Stomach (tissue), 9 donors: ENCODE measurements around the gene ROBO2. TPM values are rescaled to one million over a fixed set of nuclear protein-coding genes. Genes with fewer than 3 reads are reported as not detected.

Source experiments
- DNase-seq, 2 donors: peaks; one replicate each; pipeline versions ENCODE4 v3.0.0 to v3.0.0-alpha.2; 2013 to 2019
- H3K27ac ChIP-seq, 5 donors: fragments of 200-600 bp in 4 of 5; sonication (generic) in 4 of 5; one replicate each; pipeline ENCODE4 v1.5.1; 2013 to 2019; ENCODE audit warnings: mild to moderate bottlenecking in 1 of 5, moderate library complexity in 1 of 5
- H3K27me3 ChIP-seq, 3 donors: fragments of 200-600 bp; sonication (generic); one replicate each; pipeline ENCODE4 v1.5.1; 2017 to 2019; ENCODE audit warnings: mixed run types in 1 of 3
- H3K36me3 ChIP-seq, 4 donors: fragments of 200-600 bp; sonication (generic); 1 replicate in 3 of 4; 2 replicates in 1 of 4; pipeline ENCODE4 v1.5.1; 2016 to 2019
- H3K4me1 ChIP-seq, 4 donors: fragments of 200-600 bp; sonication (generic); one replicate each; pipeline ENCODE4 v1.5.1; 2016 to 2019
- H3K4me3 ChIP-seq, 4 donors: fragments of 200-600 bp; sonication (generic) in 3 of 4; one replicate each; pipeline ENCODE4 v1.5.1; 2016 to 2019; ENCODE audit warnings: mild to moderate bottlenecking in 1 of 4
- H3K9me3 ChIP-seq, 4 donors: fragments of 200-600 bp; sonication (generic); one replicate each; pipeline ENCODE4 v1.5.1; 2016 to 2019
- CTCF ChIP-seq, 7 experiments: fragments of 450-650 bp in 4 of 7; fragments of 200-600 bp in 3 of 7; sonication (generic) in 3 of 7; IDR thresholded peaks; one replicate each; pipeline ENCODE4 v1.5.1; 2016 to 2019; ENCODE audit warnings: antibody characterized with exemption in 7 of 7, control low read depth in 2 of 7, mild to moderate bottlenecking in 1 of 7
- EP300 ChIP-seq: sonication (generic); formaldehyde crosslinking; IDR thresholded peaks from one replicate; pipeline ENCODE4 v1.6.1; 2017; ENCODE audit warnings: antibody characterized with exemption
- POLR2A ChIP-seq, 4 donors: fragments of 450-650 bp; IDR thresholded peaks; one replicate each; pipeline ENCODE4 v1.6.1; 2016; ENCODE audit warnings: antibody characterized with exemption in 4 of 4, control low read depth in 2 of 4, mild to moderate bottlenecking in 1 of 4, moderate library complexity in 1 of 4
- POLR2AphosphoS5 ChIP-seq, 3 donors: sonication (generic); formaldehyde crosslinking; IDR thresholded peaks; one replicate each; pipeline ENCODE4 v1.6.1; 2016; ENCODE audit warnings: antibody characterized with exemption in 3 of 3
- WGBS, 5 donors: extraction: QIAGEN DNeasy Blood & Tissue Kit in 3 of 5; methylation state at CpG; one replicate each; pipeline versions ENCODE4 v1.1.5 to v1.1.7; 2013 to 2018; 5-methylcytosine and 5-hydroxymethylcytosine counted together
- intact Hi-C: fragments of 100-400 bp; cut with DNase I; formaldehyde crosslinking; loops from one replicate; pipeline ENCODE4 v1.15.1; 2023; ENCODE audit warnings: low total_unique reads
- polyA plus RNA-seq, 3 donors: library from polyadenylated mRNA; stranded (reverse); fragments of 200-250 nt; gene quantifications; one replicate each; pipeline ENCODE4 v1.2.3, GENCODE V29; 2013
- total RNA-seq, 5 donors: library from RNA; depleted of rRNA; stranded (reverse); fragments of >200 nt; gene quantifications; one replicate each; pipeline versions ENCODE4 v1.1.0 to v1.2.3, GENCODE V29; 2014 to 2016
- donor health status: healthy with polysubstance abuse.
- donor health status: Bipolar disorder and iron deficiency.
- donor health status: healthy.

Gene ROBO2
- total and polyA plus RNA-seq, 8 donors = 0.25 to 11.4 (median 0.45) TPM; not detected in 2

GRCh38 chr3:77648214-77648613 is 608.3 kb downstream of the ROBO2 start:
- H3K4me1 ChIP-seq = no peaks in the 10 kb centered on the region
- H3K36me3 ChIP-seq = no peaks in the 10 kb centered on the region
- H3K4me3 ChIP-seq = no peak overlapping the region
- DNase-seq = no peak
- TF ChIP-seq POLR2AphosphoS5 (IDR thresholded peaks at IDR 0.05) = no peak
- no peak for TF ChIP-seq CTCF (IDR thresholded peaks at IDR 0.05)
- TF ChIP-seq EP300 = no peak
- TF ChIP-seq POLR2A (IDR thresholded peaks at IDR 0.05) = no peak
- H3K27me3 ChIP-seq = no peaks in the 10 kb centered on the region
- H3K27ac ChIP-seq = no peak overlapping the region
- WGBS, 5 donors = 22 to 27% (median 23%) methylated on average over 2 of the region's 2 CpGs
- intact Hi-C loops = no loop called here
- H3K9me3 ChIP-seq = no peaks in the 10 kb centered on the region

DNA sequence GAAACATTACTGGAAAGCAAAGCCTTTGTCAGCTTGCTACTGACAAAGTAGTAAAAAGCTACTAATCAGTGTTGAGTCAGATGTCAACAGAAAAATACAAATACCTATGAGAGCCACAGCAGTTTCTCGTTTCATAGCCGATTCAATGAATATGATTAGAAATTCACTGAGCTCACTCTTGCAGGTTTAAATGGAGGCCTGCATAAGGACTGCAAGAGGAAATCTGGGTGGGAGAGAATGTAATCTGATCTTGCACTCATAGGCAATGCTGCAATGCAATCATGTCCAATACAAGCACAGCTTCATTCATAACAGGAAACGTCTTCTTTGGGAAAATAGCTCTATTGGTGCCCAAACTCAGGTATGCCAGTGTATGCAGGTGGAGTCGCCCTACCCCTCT is 608.8 kb downstream of the ROBO2 start:
- 40 to 54% (median 50%) methylated on average over 4 of the region's 4 CpGs for WGBS, 5 donors
- H3K4me1 ChIP-seq = no peaks in the 10 kb centered on the region
- no peaks in the 10 kb centered on the region for H3K36me3 ChIP-seq
- no peak overlapping the region for H3K4me3 ChIP-seq
- intact Hi-C loops = no loop called here
- DNase-seq = no peak
- no peaks in the 10 kb centered on the region for H3K9me3 ChIP-seq
- no peaks in the 10 kb centered on the region for H3K27me3 ChIP-seq
- TF ChIP-seq EP300 (no peak), CTCF (IDR thresholded peaks at IDR 0.05) (no peak), POLR2A (IDR thresholded peaks at IDR 0.05) (no peak), POLR2AphosphoS5 (IDR thresholded peaks at IDR 0.05) (no peak)
- no peak overlapping the region for H3K27ac ChIP-seq

- no peak for TF ChIP-seq EP300
- TF ChIP-seq POLR2A (IDR thresholded peaks at IDR 0.05) = no peak
- no peak for TF ChIP-seq CTCF (IDR thresholded peaks at IDR 0.05)
- no peak for TF ChIP-seq POLR2AphosphoS5 (IDR thresholded peaks at IDR 0.05)
- Histone ChIP-seq H3K27me3 (no peaks in the 10 kb centered on the region), H3K27ac (no peak overlapping the region), H3K4me3 (no peak overlapping the region), H3K9me3 (no peaks in the 10 kb centered on the region), H3K36me3 (no peaks in the 10 kb centered on the region), H3K4me1 (no peaks in the 10 kb centered on the region)
- DNase-seq = no peak
- intact Hi-C loops = no loop called here
These were observed 612.7 kb downstream of the ROBO2 start for GRCh38 chr3:77652624-77653023.

GRCh38 chr3:77655396-77655795 is 615.5 kb downstream of the ROBO2 start:
- no peak for TF ChIP-seq POLR2AphosphoS5 (IDR thresholded peaks at IDR 0.05)
- no peak for TF ChIP-seq EP300
- no peak for TF ChIP-seq CTCF (IDR thresholded peaks at IDR 0.05)
- TF ChIP-seq POLR2A (IDR thresholded peaks at IDR 0.05) = no peak
- no peak overlapping the region for H3K4me3 ChIP-seq
- H3K27me3 ChIP-seq = no peaks in the 10 kb centered on the region
- DNase-seq = no peak
- no peaks in the 10 kb centered on the region for H3K36me3 ChIP-seq
- H3K27ac ChIP-seq = no peak overlapping the region
- no peaks in the 10 kb centered on the region for H3K4me1 ChIP-seq
- intact Hi-C loops = no loop called here
- 77 to 85% (median 81%) methylated on average over 1 of the region's 1 CpG for WGBS, 5 donors
- no peaks in the 10 kb centered on the region for H3K9me3 ChIP-seq
